HepG2 (cell line): ENCODE results near the gene PPP2R1B. TPM values are rescaled to one million over a fixed set of nuclear protein-coding genes. Genes with fewer than 3 reads are reported as not detected.

ENCODE experiments used
- ATAC-seq: fragments of 200-7000 bp; cut with Tn5 transposase; 3 replicates; pipeline ENCODE4 v1.9.1; 2020; ENCODE audit warnings: mild to moderate bottlenecking, moderate library complexity
- BruUV-seq: library from RNA; stranded (reverse); fragments of 400-500 nt; replicated peaks from 2 replicates; lab custom pipeline; 2021; lab: Mats Ljungman, UMichigan
- CTCF ChIA-PET: fragments of 300-600 bp; formaldehyde crosslinking; extraction: SDS; loops from one replicate; lab custom pipeline; 2021; ENCODE audit warnings: low total read pairs, inconsistent platforms, low intra/inter-chr PET ratio; lab: Yijun Ruan, JAX
- POLR2A ChIA-PET: fragments of 350-600 bp; sonication (Branson Sonifier 250); formaldehyde crosslinking; loops from one replicate; lab custom pipeline; 2020; ENCODE audit warnings: antibody characterized with exemption, inconsistent platforms; lab: Yijun Ruan, JAX
- DNase-seq: peaks from one replicate; pipeline ENCODE4 v3.0.0-alpha.2; 2015; ENCODE audit warnings: low spot score
- FAIRE-seq: peaks from 3 replicates; lab custom pipeline; 2011; peaks lifted over from hg19 to GRCh38; lab: Jason Lieb, UNC
- H2AFZ ChIP-seq: one replicate; pipeline ENCODE4 v1.6.1; 2011; ENCODE audit warnings: low read length, inconsistent platforms
- H3K27ac ChIP-seq: fragments of 300-600 bp; 3 replicates; pipeline ENCODE4 v1.8.0; 2011; ENCODE audit warnings: mixed run types, mild to moderate bottlenecking, mixed read lengths, low read length, inconsistent platforms; ENCODE audit not compliant: insufficient read depth; ENCODE audit errors: extremely low read length
- H3K27me3 ChIP-seq, 2 experiments: fragments of 200-600 bp in 1 of 2; 2 replicates in 1 of 2; 3 replicates in 1 of 2; pipeline versions ENCODE4 v1.6.0 to v1.8.0; 2011; ENCODE audit warnings: low read length in 2 of 2, mild to moderate bottlenecking in 2 of 2, moderate library complexity in 2 of 2, inconsistent platforms in 1 of 2; ENCODE audit not compliant: insufficient read depth in 2 of 2, control insufficient read depth in 1 of 2
- H3K36me3 ChIP-seq, 2 experiments: fragments of 200-600 bp in 1 of 2; replicated peaks in 1 of 2; 2 replicates in 1 of 2; 3 replicates in 1 of 2; pipeline versions ENCODE4 v1.5.1 to v1.8.0; 2011; ENCODE audit warnings: low read length in 2 of 2, inconsistent platforms in 1 of 2; ENCODE audit not compliant: insufficient read depth in 2 of 2, control insufficient read depth in 1 of 2
- H3K4me1 ChIP-seq: 2 replicates; pipeline ENCODE4 v1.5.1; 2012; ENCODE audit warnings: low read length, inconsistent platforms; ENCODE audit not compliant: insufficient read depth
- H3K4me2 ChIP-seq: 2 replicates; pipeline ENCODE4 v1.6.0; 2011; ENCODE audit warnings: low read depth, low read length, inconsistent platforms
- H3K4me3 ChIP-seq, 3 experiments: fragments of 200-600 bp in 1 of 3; sonication (generic), shearing (Covaris generic) in 1 of 3; replicated peaks in 1 of 3; 2 replicates each; pipeline ENCODE4 v1.5.1; 2011 to 2016; ENCODE audit warnings: low read length in 3 of 3, inconsistent platforms in 2 of 3, low read depth in 2 of 3, mild to moderate bottlenecking in 2 of 3, control low read depth in 1 of 3, mixed read lengths in 1 of 3; ENCODE audit not compliant: insufficient read depth in 1 of 3
- H3K79me2 ChIP-seq: one replicate; pipeline ENCODE4 v1.6.1; 2011; ENCODE audit warnings: low read length, inconsistent platforms; ENCODE audit not compliant: insufficient read depth
- H3K9ac ChIP-seq: 2 replicates; pipeline ENCODE4 v1.6.0; 2011; ENCODE audit warnings: mild to moderate bottlenecking, low read depth, low read length, inconsistent platforms; ENCODE audit not compliant: insufficient read depth
- H3K9me3 ChIP-seq: 2 replicates; pipeline ENCODE4 v1.5.1; 2012; ENCODE audit warnings: mild to moderate bottlenecking, low read length
- H4K20me1 ChIP-seq: 2 replicates; pipeline ENCODE4 v1.6.0; 2011; ENCODE audit warnings: inconsistent platforms, mild to moderate bottlenecking, low read length, moderate library complexity; ENCODE audit not compliant: insufficient read depth
- ERF ChIP-seq: IDR thresholded peaks from 2 replicates; pipeline ENCODE4 v1.6.1; 2018; ENCODE audit warnings: missing biosample characterization, missing genetic modification reagents
- FOXK2 ChIP-seq: fragments of 450-650 bp; IDR thresholded peaks from 2 replicates; pipeline ENCODE4 v1.6.1; 2016
- PHF5A ChIP-seq: IDR thresholded peaks from one replicate; pipeline ENCODE4 v1.6.1; 2018; ENCODE audit warnings: low read depth, missing genetic modification reagents; ENCODE audit not compliant: unreplicated experiment
- POGZ ChIP-seq: sonication (generic); formaldehyde crosslinking; IDR thresholded peaks from 2 replicates; pipeline ENCODE4 v1.4.0; 2020; ENCODE audit warnings: mild to moderate bottlenecking, missing genetic modification reagents
- POLR2AphosphoS2 ChIP-seq: IDR thresholded peaks from 2 replicates; pipeline ENCODE4 v1.6.1; 2011; ENCODE audit warnings: low read depth, low read length, improper control_type of control experiment
- TOE1 ChIP-seq: sonication (generic); formaldehyde crosslinking; IDR thresholded peaks from 2 replicates; pipeline ENCODE4 v1.4.0; 2020; ENCODE audit warnings: mild to moderate bottlenecking, missing genetic modification reagents
- ZBTB3 ChIP-seq: sonication (generic); formaldehyde crosslinking; IDR thresholded peaks from 2 replicates; pipeline ENCODE4 v1.4.0; 2020; ENCODE audit warnings: low read depth, mild to moderate bottlenecking, moderate library complexity, missing genetic modification reagents, borderline replicate concordance
- ZKSCAN5 ChIP-seq: sonication (generic); formaldehyde crosslinking; IDR thresholded peaks from 2 replicates; pipeline ENCODE4 v1.5.1; 2020; ENCODE audit warnings: mild to moderate bottlenecking, missing genetic modification reagents
- ZNF530 ChIP-seq: sonication (generic); formaldehyde crosslinking; IDR thresholded peaks from 2 replicates; pipeline ENCODE4 v1.5.0; 2020; ENCODE audit warnings: low read depth, mild to moderate bottlenecking, missing genetic modification reagents
- ZNF674 ChIP-seq: sonication (generic); formaldehyde crosslinking; IDR thresholded peaks from 2 replicates; pipeline ENCODE4 v1.5.0; 2020; ENCODE audit warnings: low read depth, mild to moderate bottlenecking, missing genetic modification reagents
- ZNF883 ChIP-seq: sonication (generic); formaldehyde crosslinking; IDR thresholded peaks from 2 replicates; pipeline ENCODE4 v1.5.1; 2020; ENCODE audit warnings: mild to moderate bottlenecking, missing genetic modification reagents; ENCODE audit errors: not compliant biosample characterization
- ZNF891 ChIP-seq: sonication (generic); formaldehyde crosslinking; IDR thresholded peaks from 2 replicates; pipeline ENCODE4 v1.5.0; 2020; ENCODE audit warnings: mild to moderate bottlenecking, missing genetic modification reagents
- WGBS: methylation state at CpG from one replicate; pipeline ENCODE4 v1.1.6; 2017; ENCODE audit warnings: low lambda C conversion rate; 5-methylcytosine and 5-hydroxymethylcytosine counted together
- in situ Hi-C: cut with HindIII; loops from 2 replicates; pipeline ENCODE4 v1.10.0; 2017; ENCODE audit warnings: low pct_unique_long_range_greater_than_20kb; ENCODE audit not compliant: extremely low pct_ligation_motif_present
- intact Hi-C: fragments of 100-400 bp; cut with micrococcal nuclease; formaldehyde crosslinking; loops from one replicate; pipeline ENCODE4 v1.10.0; 2022; ENCODE audit not compliant: unreplicated experiment
- polyA plus RNA-seq, 8 experiments: library from polyadenylated mRNA; depleted of rRNA in 3 of 8; stranded (reverse) in 7 of 8; unstranded in 1 of 8; fragments of >200 nt; fragmentation: Illumina TruSeq in 4 of 8; extraction: Trizol in 4 of 8; gene quantifications; 2 replicates each; pipeline versions ENCODE4 v1.2.1 to v1.2.3, GENCODE V29; 2011 to 2016; ENCODE audit warnings: low read depth in 4 of 8, missing spikeins in 1 of 8, mixed read lengths in 1 of 8; ENCODE audit not compliant: insufficient read depth in 1 of 8
- total RNA-seq, 5 experiments: library from RNA; depleted of rRNA; stranded (reverse); fragments of >200 nt; fragmentation: Illumina TruSeq; extraction: Trizol; gene quantifications; 2 replicates each; pipeline ENCODE4 v1.2.3, GENCODE V29; 2016; ENCODE audit warnings: low read depth in 1 of 5
- TF ChIP-seq, protein P1 (sequence below), 2 experiments: IDR thresholded peaks; 2 replicates each; pipeline ENCODE4 v1.6.1; 2011 to 2012; ENCODE audit warnings: low read length in 2 of 2, borderline replicate concordance in 1 of 2, low read depth in 1 of 2, mild to moderate bottlenecking in 1 of 2, moderate library complexity in 1 of 2
- TF ChIP-seq, protein P2 (sequence below): sonication (generic); formaldehyde crosslinking; IDR thresholded peaks from 2 replicates; pipeline ENCODE4 v1.5.0; 2020; ENCODE audit warnings: mild to moderate bottlenecking, low read depth, missing genetic modification reagents, borderline replicate concordance

PPP2R1B gene
- total and polyA plus RNA-seq, 2 of the 13 experiments (the other 11 are each of a cell fraction or from before 2014, with no cell fraction given) = 22.1 to 56.8 TPM

DNA sequence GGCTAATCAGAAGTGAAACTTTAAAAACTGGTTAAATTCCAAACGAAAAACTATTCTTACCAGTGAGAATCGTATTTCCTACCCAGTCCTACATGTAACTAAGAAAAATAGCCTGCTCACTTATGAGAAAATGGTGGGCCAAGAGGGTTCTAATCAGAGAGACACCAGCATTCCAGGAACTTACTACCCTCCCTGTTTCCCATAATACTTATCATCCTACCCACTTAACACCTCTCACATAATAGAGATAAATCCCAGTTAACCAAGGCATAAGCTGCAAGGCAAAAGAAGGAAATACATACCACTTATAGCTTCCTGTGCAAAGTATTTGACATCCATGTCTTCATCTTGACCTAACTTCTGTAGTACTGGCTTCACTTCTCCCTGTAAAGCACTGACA, 24.4 kb downstream of the PPP2R1B start:
- Histone ChIP-seq H3K9ac (no peak overlapping the region), H2AFZ (no peak overlapping the region), H3K27ac (no peak overlapping the region), H3K4me1 (peaks cover 21% of the 10 kb centered on the region), H3K79me2 (no peaks in the 10 kb centered on the region), H3K4me2 (no peak overlapping the region), H3K9me3 (no peaks in the 10 kb centered on the region), H4K20me1 (no peaks in the 10 kb centered on the region), H3K4me3 (no peak overlapping the region), H3K36me3 (peaks cover 6 to 56% of the 10 kb centered on the region in 2 experiments), H3K27me3 (no peaks in the 10 kb centered on the region)
- ChIA-PET CTCF (no interaction called here), POLR2A (no interaction called here)
- in situ Hi-C loops (no loop called here), intact Hi-C loops (no loop called here)
- no TSS peak for BruUV-seq
- no peak for TF ChIP-seq ZNF674 (CRISPR knock-in tag)
- TF ChIP-seq ZNF530 (CRISPR knock-in tag) = no peak
- no peak for TF ChIP-seq TOE1 (CRISPR knock-in tag)
- no peak for TF ChIP-seq POLR2AphosphoS2
- TF ChIP-seq, protein P1, sequence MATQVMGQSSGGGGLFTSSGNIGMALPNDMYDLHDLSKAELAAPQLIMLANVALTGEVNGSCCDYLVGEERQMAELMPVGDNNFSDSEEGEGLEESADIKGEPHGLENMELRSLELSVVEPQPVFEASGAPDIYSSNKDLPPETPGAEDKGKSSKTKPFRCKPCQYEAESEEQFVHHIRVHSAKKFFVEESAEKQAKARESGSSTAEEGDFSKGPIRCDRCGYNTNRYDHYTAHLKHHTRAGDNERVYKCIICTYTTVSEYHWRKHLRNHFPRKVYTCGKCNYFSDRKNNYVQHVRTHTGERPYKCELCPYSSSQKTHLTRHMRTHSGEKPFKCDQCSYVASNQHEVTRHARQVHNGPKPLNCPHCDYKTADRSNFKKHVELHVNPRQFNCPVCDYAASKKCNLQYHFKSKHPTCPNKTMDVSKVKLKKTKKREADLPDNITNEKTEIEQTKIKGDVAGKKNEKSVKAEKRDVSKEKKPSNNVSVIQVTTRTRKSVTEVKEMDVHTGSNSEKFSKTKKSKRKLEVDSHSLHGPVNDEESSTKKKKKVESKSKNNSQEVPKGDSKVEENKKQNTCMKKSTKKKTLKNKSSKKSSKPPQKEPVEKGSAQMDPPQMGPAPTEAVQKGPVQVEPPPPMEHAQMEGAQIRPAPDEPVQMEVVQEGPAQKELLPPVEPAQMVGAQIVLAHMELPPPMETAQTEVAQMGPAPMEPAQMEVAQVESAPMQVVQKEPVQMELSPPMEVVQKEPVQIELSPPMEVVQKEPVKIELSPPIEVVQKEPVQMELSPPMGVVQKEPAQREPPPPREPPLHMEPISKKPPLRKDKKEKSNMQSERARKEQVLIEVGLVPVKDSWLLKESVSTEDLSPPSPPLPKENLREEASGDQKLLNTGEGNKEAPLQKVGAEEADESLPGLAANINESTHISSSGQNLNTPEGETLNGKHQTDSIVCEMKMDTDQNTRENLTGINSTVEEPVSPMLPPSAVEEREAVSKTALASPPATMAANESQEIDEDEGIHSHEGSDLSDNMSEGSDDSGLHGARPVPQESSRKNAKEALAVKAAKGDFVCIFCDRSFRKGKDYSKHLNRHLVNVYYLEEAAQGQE (IDR thresholded peaks at IDR 0.05; ENCODE audit: borderline replicate concordance in 1 of 2, low read depth in 1 of 2, low read length in 2 of 2) = no peak
- no peak for TF ChIP-seq ZKSCAN5 (CRISPR knock-in tag)
- TF ChIP-seq ZNF883 (CRISPR knock-in tag) = no peak
- no peak for TF ChIP-seq ZBTB3 (CRISPR knock-in tag)
- TF ChIP-seq, protein P2, sequence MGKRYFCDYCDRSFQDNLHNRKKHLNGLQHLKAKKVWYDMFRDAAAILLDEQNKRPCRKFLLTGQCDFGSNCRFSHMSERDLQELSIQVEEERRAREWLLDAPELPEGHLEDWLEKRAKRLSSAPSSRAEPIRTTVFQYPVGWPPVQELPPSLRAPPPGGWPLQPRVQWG (CRISPR knock-in tag) = no peak
- TF ChIP-seq ZNF891 (CRISPR knock-in tag) = no peak
- no peak for TF ChIP-seq FOXK2
- no peak for TF ChIP-seq ERF
- no peak for TF ChIP-seq POGZ (CRISPR knock-in tag)
- no peak for TF ChIP-seq PHF5A (CRISPR knock-in tag)
- no peak for DNase-seq
- 96% methylated on average over 2 of the region's 2 CpGs for WGBS
- ATAC-seq = no peak
- no peak for FAIRE-seq
